Liver (tissue), 9 donors: ENCODE measurements around the gene ITPKB. TPM values are rescaled to one million over a fixed set of nuclear protein-coding genes. Genes with fewer than 3 reads are reported as not detected.

Experiments
- DNase-seq: peaks from one replicate; pipeline ENCODE4 v3.0.0-alpha.2; 2017; ENCODE audit warnings: low spot score
- H3K27ac ChIP-seq, 2 donors: one replicate each; pipeline ENCODE4 v1.7.0; 2013; ENCODE audit warnings: inconsistent platforms in 2 of 2, low read length in 2 of 2, control low read depth in 1 of 2, low read depth in 1 of 2, mild to moderate bottlenecking in 1 of 2
- H3K27me3 ChIP-seq, 4 donors: one replicate each; pipeline versions ENCODE4 v1.6.1 to v1.7.0; 2013; ENCODE audit warnings: low read length in 3 of 4, inconsistent platforms in 1 of 4, mild to moderate bottlenecking in 1 of 4, moderate library complexity in 1 of 4; ENCODE audit not compliant: control insufficient read depth in 4 of 4, insufficient read depth in 4 of 4
- H3K36me3 ChIP-seq, 4 donors: one replicate each; pipeline versions ENCODE4 v1.6.1 to v1.7.0; 2013; ENCODE audit warnings: low read length in 3 of 4, mild to moderate bottlenecking in 3 of 4, low read depth in 1 of 4, moderate library complexity in 1 of 4; ENCODE audit not compliant: control insufficient read depth in 4 of 4, insufficient read depth in 3 of 4
- H3K4me1 ChIP-seq, 4 donors: one replicate each; pipeline versions ENCODE4 v1.6.1 to v1.7.0; 2013; ENCODE audit warnings: low read length in 3 of 4, mild to moderate bottlenecking in 3 of 4, moderate library complexity in 1 of 4; ENCODE audit not compliant: control insufficient read depth in 4 of 4, insufficient read depth in 4 of 4
- H3K4me3 ChIP-seq, 3 donors: one replicate each; pipeline versions ENCODE4 v1.6.1 to v1.7.0; 2013; ENCODE audit warnings: low read length in 3 of 3, control low read depth in 1 of 3, low read depth in 1 of 3, mild to moderate bottlenecking in 1 of 3
- H3K9ac ChIP-seq, 2 donors: one replicate each; pipeline ENCODE4 v1.7.0; 2013; ENCODE audit warnings: low read length in 2 of 2, mild to moderate bottlenecking in 2 of 2, moderate library complexity in 2 of 2, control low read depth in 1 of 2, low read depth in 1 of 2
- H3K9me3 ChIP-seq, 4 donors: one replicate each; pipeline versions ENCODE4 v1.6.1 to v1.7.0; 2013; ENCODE audit warnings: low read length in 3 of 4; ENCODE audit not compliant: control insufficient read depth in 4 of 4
- ATF3 ChIP-seq: IDR thresholded peaks from 2 replicates; pipeline ENCODE4 v1.6.1; 2016; ENCODE audit warnings: antibody characterized with exemption
- CTCF ChIP-seq: fragments of 150-350 bp; IDR thresholded peaks from 2 replicates; pipeline ENCODE4 v1.5.1; 2017; ENCODE audit warnings: improper control_type of control experiment, low read depth, low read length; ENCODE audit not compliant: missing input control
- EGR1 ChIP-seq, 2 donors: IDR thresholded peaks; 2 replicates each; pipeline ENCODE4 v1.6.1; 2016 to 2018; ENCODE audit warnings: antibody characterized with exemption in 2 of 2, low read depth in 2 of 2
- FOXA1 ChIP-seq: IDR thresholded peaks from 2 replicates; pipeline ENCODE4 v1.6.1; 2016; ENCODE audit warnings: antibody characterized with exemption
- FOXA2 ChIP-seq: IDR thresholded peaks from 2 replicates; pipeline ENCODE4 v1.6.1; 2016; ENCODE audit warnings: antibody characterized with exemption
- GABPA ChIP-seq, 2 donors: IDR thresholded peaks in 1 of 2; conservative IDR thresholded peaks in 1 of 2; 2 replicates each; pipeline ENCODE4 v1.6.1; 2016; ENCODE audit warnings: antibody characterized with exemption in 2 of 2, mild to moderate bottlenecking in 1 of 2, moderate library complexity in 1 of 2
- HNF4A ChIP-seq, 2 donors: conservative IDR thresholded peaks; 2 replicates each; pipeline ENCODE4 v1.6.1; 2016; ENCODE audit warnings: antibody characterized with exemption in 2 of 2, mild to moderate bottlenecking in 2 of 2
- HNF4G ChIP-seq: IDR thresholded peaks from 2 replicates; pipeline ENCODE4 v1.6.1; 2016; ENCODE audit warnings: antibody characterized with exemption
- JUND ChIP-seq, 2 donors: IDR thresholded peaks; 2 replicates each; pipeline ENCODE4 v1.6.1; 2016; ENCODE audit warnings: antibody characterized with exemption in 2 of 2
- MAX ChIP-seq: IDR thresholded peaks from 2 replicates; pipeline ENCODE4 v1.6.1; 2016; ENCODE audit warnings: antibody characterized with exemption
- NR2F2 ChIP-seq: IDR thresholded peaks from 2 replicates; pipeline ENCODE4 v1.6.1; 2016; ENCODE audit warnings: antibody characterized with exemption
- RAD21 ChIP-seq, 2 donors: IDR thresholded peaks; 2 replicates each; pipeline ENCODE4 v1.6.1; 2016; ENCODE audit warnings: antibody characterized with exemption in 2 of 2, mild to moderate bottlenecking in 2 of 2
- RXRA ChIP-seq, 2 donors: IDR thresholded peaks; 2 replicates each; pipeline ENCODE4 v1.6.1; 2017 to 2018; ENCODE audit warnings: antibody characterized with exemption in 2 of 2, mild to moderate bottlenecking in 1 of 2
- SP1 ChIP-seq: IDR thresholded peaks from 2 replicates; pipeline ENCODE4 v1.6.1; 2018; ENCODE audit warnings: antibody characterized with exemption, mild to moderate bottlenecking
- TAF1 ChIP-seq: conservative IDR thresholded peaks from 2 replicates; pipeline ENCODE4 v1.6.1; 2016; ENCODE audit warnings: antibody characterized with exemption, mild to moderate bottlenecking
- YY1 ChIP-seq: IDR thresholded peaks from 2 replicates; pipeline ENCODE4 v1.6.1; 2016; ENCODE audit warnings: antibody characterized with exemption, mild to moderate bottlenecking
- ZBTB33 ChIP-seq: IDR thresholded peaks from 2 replicates; pipeline ENCODE4 v1.6.1; 2016; ENCODE audit warnings: antibody characterized with exemption
- WGBS: extraction: QIAGEN DNeasy Blood & Tissue Kit; methylation state at CpG from one replicate; pipeline ENCODE4 v1.1.7; 2013; 5-methylcytosine and 5-hydroxymethylcytosine counted together
- polyA plus RNA-seq, 2 donors: library from polyadenylated mRNA; stranded (reverse) in 1 of 2; unstranded in 1 of 2; fragments of 200-250 nt in 1 of 2; fragments of >200 nt in 1 of 2; fragmentation: Nextera tagmentation in 1 of 2; extraction: Ambion mirVana in 1 of 2; gene quantifications; one replicate each; pipeline versions ENCODE4 v1.2.1 to v1.2.3, GENCODE V29; 2013 to 2015
- total RNA-seq, 2 donors: library from RNA; depleted of rRNA; stranded (reverse); fragments of >200 nt; gene quantifications; one replicate each; pipeline ENCODE4 v1.2.3, GENCODE V29; 2014
- TF ChIP-seq, protein P1 (sequence below): IDR thresholded peaks from 2 replicates; pipeline ENCODE4 v1.6.1; 2016; ENCODE audit warnings: antibody characterized with exemption, mild to moderate bottlenecking
- donor health status: healthy.
- donor health status: healthy.
- donor health status: healthy.
- donor health status: healthy.
- donor health status: healthy.

ITPKB gene
- total and polyA plus RNA-seq, 4 donors: 0.61 to 5.8 (median 3.7) TPM

- Histone ChIP-seq H3K4me1 (no peaks in the 10 kb centered on the region), H3K27ac (no peak overlapping the region), H3K27me3 (peaks cover 0 to 11% (median 0%) of the 10 kb centered on the region in 4 donors), H3K4me3 (no peak overlapping the region), H3K9me3 (no peaks in the 10 kb centered on the region), H3K9ac (no peak overlapping the region), H3K36me3 (no peaks in the 10 kb centered on the region)
- 66% methylated on average over 2 of the region's 2 CpGs for WGBS
- no peak for DNase-seq
- TF ChIP-seq HNF4G: no peak
- TF ChIP-seq RAD21 (IDR thresholded peaks at IDR 0.05): no peak
- TF ChIP-seq MAX: no peak
- TF ChIP-seq EGR1 (IDR thresholded peaks at IDR 0.05; ENCODE audit: low read depth in 2 of 2): no peak
- TF ChIP-seq HNF4A (conservative IDR thresholded peaks at IDR 0.05): no peak
- no peak for TF ChIP-seq NR2F2
- TF ChIP-seq CTCF: no peak
- TF ChIP-seq, protein P1, sequence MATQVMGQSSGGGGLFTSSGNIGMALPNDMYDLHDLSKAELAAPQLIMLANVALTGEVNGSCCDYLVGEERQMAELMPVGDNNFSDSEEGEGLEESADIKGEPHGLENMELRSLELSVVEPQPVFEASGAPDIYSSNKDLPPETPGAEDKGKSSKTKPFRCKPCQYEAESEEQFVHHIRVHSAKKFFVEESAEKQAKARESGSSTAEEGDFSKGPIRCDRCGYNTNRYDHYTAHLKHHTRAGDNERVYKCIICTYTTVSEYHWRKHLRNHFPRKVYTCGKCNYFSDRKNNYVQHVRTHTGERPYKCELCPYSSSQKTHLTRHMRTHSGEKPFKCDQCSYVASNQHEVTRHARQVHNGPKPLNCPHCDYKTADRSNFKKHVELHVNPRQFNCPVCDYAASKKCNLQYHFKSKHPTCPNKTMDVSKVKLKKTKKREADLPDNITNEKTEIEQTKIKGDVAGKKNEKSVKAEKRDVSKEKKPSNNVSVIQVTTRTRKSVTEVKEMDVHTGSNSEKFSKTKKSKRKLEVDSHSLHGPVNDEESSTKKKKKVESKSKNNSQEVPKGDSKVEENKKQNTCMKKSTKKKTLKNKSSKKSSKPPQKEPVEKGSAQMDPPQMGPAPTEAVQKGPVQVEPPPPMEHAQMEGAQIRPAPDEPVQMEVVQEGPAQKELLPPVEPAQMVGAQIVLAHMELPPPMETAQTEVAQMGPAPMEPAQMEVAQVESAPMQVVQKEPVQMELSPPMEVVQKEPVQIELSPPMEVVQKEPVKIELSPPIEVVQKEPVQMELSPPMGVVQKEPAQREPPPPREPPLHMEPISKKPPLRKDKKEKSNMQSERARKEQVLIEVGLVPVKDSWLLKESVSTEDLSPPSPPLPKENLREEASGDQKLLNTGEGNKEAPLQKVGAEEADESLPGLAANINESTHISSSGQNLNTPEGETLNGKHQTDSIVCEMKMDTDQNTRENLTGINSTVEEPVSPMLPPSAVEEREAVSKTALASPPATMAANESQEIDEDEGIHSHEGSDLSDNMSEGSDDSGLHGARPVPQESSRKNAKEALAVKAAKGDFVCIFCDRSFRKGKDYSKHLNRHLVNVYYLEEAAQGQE: no peak
- TF ChIP-seq FOXA2: no peak
- no peak for TF ChIP-seq RXRA (IDR thresholded peaks at IDR 0.05)
- no peak for TF ChIP-seq ATF3
- no peak for TF ChIP-seq TAF1
- TF ChIP-seq ZBTB33: no peak
Measured at GRCh38 chr1:226764533-226764932, 25.5 kb upstream of the ITPKB start.

DNA sequence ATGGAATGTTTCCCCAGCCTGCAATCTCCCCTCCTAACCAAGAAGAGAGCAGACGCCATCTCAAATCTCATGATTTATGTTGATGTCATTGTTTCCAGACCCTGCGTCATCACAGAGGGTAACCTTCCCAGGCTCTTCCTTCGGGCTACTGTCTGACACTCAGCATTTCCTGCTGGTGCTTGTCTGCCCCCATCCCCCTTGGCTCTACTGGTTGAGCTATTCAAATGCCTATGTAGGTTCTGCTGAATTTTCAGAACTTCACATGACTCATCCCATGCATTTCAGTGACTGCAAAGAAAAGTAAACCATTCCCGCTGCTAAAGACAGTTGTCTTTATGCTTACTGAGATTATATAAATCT is 24.8 kb upstream of the ITPKB start:
- no peak overlapping the region for H3K27ac ChIP-seq
- H3K9me3 ChIP-seq: no peaks in the 10 kb centered on the region
- DNase-seq: no peak
- no peaks in the 10 kb centered on the region for H3K36me3 ChIP-seq
- no peak overlapping the region for H3K9ac ChIP-seq
- WGBS: 43% methylated on average over 4 of the region's 4 CpGs
- no peak overlapping the region for H3K4me3 ChIP-seq
- no peaks in the 10 kb centered on the region for H3K4me1 ChIP-seq
- peaks cover 0 to 13% (median 0%) of the 10 kb centered on the region in 4 donors for H3K27me3 ChIP-seq
- TF ChIP-seq FOXA1 (no peak), SP1 (no peak), HNF4A (conservative IDR thresholded peaks at IDR 0.05) (no peak), ZBTB33 (no peak), TAF1 (no peak), GABPA (IDR thresholded peaks at IDR 0.05 in 1 of 2, conservative IDR thresholded peaks at IDR 0.05 in 1 of 2) (no peak), JUND (IDR thresholded peaks at IDR 0.05) (no peak), HNF4G (no peak), ATF3 (no peak), YY1 (no peak), RXRA (IDR thresholded peaks at IDR 0.05) (no peak), EGR1 (IDR thresholded peaks at IDR 0.05; ENCODE audit: low read depth in 2 of 2) (no peak)
- TF ChIP-seq, protein P1: no peak
